Skeletal muscle tissue (tissue), 4 donors: ENCODE results near the gene PITX2. TPM values are rescaled to one million over a fixed set of nuclear protein-coding genes. Genes with fewer than 3 reads are reported as not detected.

Experiments used
- H3K27ac ChIP-seq: one replicate; pipeline ENCODE4 v1.7.0; 2013; ENCODE audit warnings: mild to moderate bottlenecking, low read depth, low read length, inconsistent platforms
- H3K27me3 ChIP-seq, 3 donors: one replicate each; pipeline ENCODE4 v1.7.0; 2013; ENCODE audit warnings: low read length in 3 of 3; ENCODE audit not compliant: control insufficient read depth in 3 of 3, insufficient read depth in 3 of 3
- H3K36me3 ChIP-seq, 3 donors: one replicate each; pipeline ENCODE4 v1.7.0; 2013; ENCODE audit warnings: low read length in 3 of 3; ENCODE audit not compliant: control insufficient read depth in 3 of 3, insufficient read depth in 3 of 3
- H3K4me1 ChIP-seq, 3 donors: one replicate each; pipeline ENCODE4 v1.7.0; 2013; ENCODE audit warnings: low read length in 3 of 3, mild to moderate bottlenecking in 3 of 3; ENCODE audit not compliant: control insufficient read depth in 3 of 3, insufficient read depth in 3 of 3
- H3K4me3 ChIP-seq, 3 donors: one replicate each; pipeline ENCODE4 v1.7.0; 2013; ENCODE audit warnings: low read length in 3 of 3
- H3K9ac ChIP-seq, 3 donors: one replicate each; pipeline ENCODE4 v1.7.0; 2013; ENCODE audit warnings: low read length in 3 of 3, mild to moderate bottlenecking in 3 of 3, moderate library complexity in 2 of 3, low read depth in 1 of 3
- H3K9me3 ChIP-seq, 3 donors: one replicate each; pipeline ENCODE4 v1.7.0; 2013; ENCODE audit warnings: low read length in 3 of 3; ENCODE audit not compliant: control insufficient read depth in 3 of 3
- total RNA-seq: library from RNA; depleted of rRNA; stranded (reverse); fragments of >200 nt; gene quantifications from one replicate; pipeline ENCODE4 v1.2.3, GENCODE V29; 2014
- donor health status: Osteomylitis.

PITX2 gene
- total RNA-seq, 1 donor from 2014 or later, result 16.2 TPM

- no peaks in the 10 kb centered on the region for H3K36me3 ChIP-seq
- no peak overlapping the region for H3K27ac ChIP-seq
- H3K4me1 ChIP-seq, result peaks cover 5 to 18% (median 16%) of the 10 kb centered on the region in 3 donors
- no peaks in the 10 kb centered on the region for H3K9me3 ChIP-seq
- no peak overlapping the region for H3K4me3 ChIP-seq
- peaks cover 6 to 38% (median 17%) of the 10 kb centered on the region in 3 donors for H3K27me3 ChIP-seq
- no peak overlapping the region for H3K9ac ChIP-seq
Measured at GRCh38 chr4:110611968-110612447, 10.9 kb downstream of the PITX2 start.

- Histone ChIP-seq H3K9ac (no peak overlapping the region), H3K4me3 (no peak overlapping the region), H3K27ac (no peak overlapping the region), H3K4me1 (peaks cover 5 to 16% (median 15%) of the 10 kb centered on the region in 3 donors), H3K9me3 (no peaks in the 10 kb centered on the region), H3K27me3 (peaks cover 4 to 38% (median 17%) of the 10 kb centered on the region in 3 donors), H3K36me3 (no peaks in the 10 kb centered on the region)
Measured at GRCh38 chr4:110610940-110611831, 11.7 kb downstream of the PITX2 start.

GRCh38 chr4:110610620-110610939 is 12.3 kb downstream of the PITX2 start:
- Histone ChIP-seq H3K27me3 (peaks cover 0 to 35% (median 17%) of the 10 kb centered on the region in 3 donors), H3K4me1 (peaks cover 5 to 16% (median 15%) of the 10 kb centered on the region in 3 donors), H3K9me3 (no peaks in the 10 kb centered on the region), H3K27ac (no peak overlapping the region), H3K9ac (no peak overlapping the region), H3K4me3 (no peak overlapping the region), H3K36me3 (no peaks in the 10 kb centered on the region)

GRCh38 chr4:110609044-110609750 is 13.7 kb downstream of the PITX2 start:
- no peaks in the 10 kb centered on the region for H3K36me3 ChIP-seq
- H3K27ac ChIP-seq, result peak overlapping the region; percentile 23
- H3K4me1 ChIP-seq, result peaks cover 5 to 16% (median 15%) of the 10 kb centered on the region in 3 donors
- H3K27me3 ChIP-seq, result peaks cover 0 to 27% (median 13%) of the 10 kb centered on the region in 3 donors
- H3K9me3 ChIP-seq, result no peaks in the 10 kb centered on the region
- H3K9ac ChIP-seq, result no peak overlapping the region
- peak overlapping the region in 1 of 3 donors; percentile 9 for H3K4me3 ChIP-seq

GRCh38 chr4:110605077-110605476 is 17.8 kb downstream of the PITX2 start:
- no peak overlapping the region for H3K4me3 ChIP-seq
- H3K36me3 ChIP-seq, result no peaks in the 10 kb centered on the region
- no peaks in the 10 kb centered on the region for H3K27me3 ChIP-seq
- H3K9ac ChIP-seq, result no peak overlapping the region
- no peaks in the 10 kb centered on the region for H3K9me3 ChIP-seq
- H3K27ac ChIP-seq, result no peak overlapping the region
- H3K4me1 ChIP-seq, result peaks cover 5 to 16% (median 13%) of the 10 kb centered on the region in 3 donors

- Histone ChIP-seq H3K9me3 (no peaks in the 10 kb centered on the region), H3K27me3 (no peaks in the 10 kb centered on the region), H3K4me1 (no peaks in the 10 kb centered on the region), H3K27ac (no peak overlapping the region), H3K9ac (no peak overlapping the region), H3K36me3 (no peaks in the 10 kb centered on the region), H3K4me3 (no peak overlapping the region)
Measured at GRCh38 chr4:110602061-110602460, 20.8 kb downstream of the PITX2 start.

GRCh38 chr4:110597582-110597981 is 25.3 kb downstream of the PITX2 start:
- H3K9ac ChIP-seq, result no peak overlapping the region
- H3K27me3 ChIP-seq, result no peaks in the 10 kb centered on the region
- no peak overlapping the region for H3K27ac ChIP-seq
- no peaks in the 10 kb centered on the region for H3K36me3 ChIP-seq
- H3K4me1 ChIP-seq, result no peaks in the 10 kb centered on the region
- no peaks in the 10 kb centered on the region for H3K9me3 ChIP-seq
- no peak overlapping the region for H3K4me3 ChIP-seq

- H3K27me3 ChIP-seq, result no peaks in the 10 kb centered on the region
Measured at GRCh38 chr4:110596431-110596830, 26.4 kb downstream of the PITX2 start.

GRCh38 chr4:110595583-110595982 is 27.3 kb downstream of the PITX2 start:
- Histone ChIP-seq H3K27ac (no peak overlapping the region), H3K4me3 (no peak overlapping the region), H3K9ac (no peak overlapping the region), H3K27me3 (no peaks in the 10 kb centered on the region), H3K4me1 (no peaks in the 10 kb centered on the region), H3K9me3 (no peaks in the 10 kb centered on the region), H3K36me3 (no peaks in the 10 kb centered on the region)

More at GRCh38 chr4:110596431-110596830, 26.4 kb downstream of the PITX2 start:
- Histone ChIP-seq H3K36me3 (no peaks in the 10 kb centered on the region), H3K27ac (no peak overlapping the region), H3K4me1 (no peaks in the 10 kb centered on the region), H3K9ac (no peak overlapping the region), H3K4me3 (no peak overlapping the region), H3K9me3 (no peaks in the 10 kb centered on the region)

- no peaks in the 10 kb centered on the region for H3K4me1 ChIP-seq
- no peak overlapping the region for H3K27ac ChIP-seq
- no peaks in the 10 kb centered on the region for H3K36me3 ChIP-seq
- H3K9ac ChIP-seq, result no peak overlapping the region
- no peaks in the 10 kb centered on the region for H3K27me3 ChIP-seq
- no peaks in the 10 kb centered on the region for H3K9me3 ChIP-seq
- H3K4me3 ChIP-seq, result no peak overlapping the region
Measured at GRCh38 chr4:110589297-110589696, 33.6 kb downstream of the PITX2 start.
